Epidermal melanocyte (primary cell): Measurements from ENCODE around the gene KLHL11.
A peak's percentile ranks its signal among the peaks of the same experiment; 100 is the strongest.

Source experiments
- DNase-seq: peaks from one replicate; pipeline ENCODE4 v3.0.0; 2011; ENCODE audit warnings: low spot score; ENCODE audit not compliant: insufficient read length

The KLHL11 gene

GRCh38 chr17:41811549-41812380 lies 53.5 kb downstream of the KLHL11 start, which contains the start of gene P3H4:
Gene P3H4, minus strand, starts transcription at chr17:41811949. Its CDS starts 34 bp downstream, at chr17:41811915.
- peak; percentile 72 for DNase-seq

- DNase-seq: no peak
Measured at GRCh38 chr17:41810659-41811548, 54.3 kb downstream of the KLHL11 start.

GRCh38 chr17:41806685-41807445 lies 58.4 kb downstream of the KLHL11 start:
- DNase-seq: no peak
